NCI-H146 treated with DMSO at 0.1 percent for 48 hours (cell line): ENCODE results near the gene THAP10.

Experiments used
- DNase-seq: peaks from one replicate; lab custom pipeline; 2025; ENCODE audit not compliant: unreplicated experiment; lab: John Stamatoyannopoulos, UW

The THAP10 gene

GRCh38 chr15:70854666-70854976, 37.6 kb downstream of the THAP10 start:
- no peak for DNase-seq

- DNase-seq: no peak
Measured at GRCh38 chr15:70853973-70854665, 38.1 kb downstream of the THAP10 start, which contains the start of gene LARP6. TSS of gene LARP6 (minus strand) at chr15:70854157. CDS start at chr15:70854088, 69 bp downstream.

- DNase-seq: no peak
Measured at GRCh38 chr15:70853318-70853972, 38.8 kb downstream of the THAP10 start.

GRCh38 chr15:70852501-70853317, 39.5 kb downstream of the THAP10 start:
- DNase-seq: no peak

- no peak for DNase-seq
Measured at GRCh38 chr15:70851889-70852288, 40.3 kb downstream of the THAP10 start.

GRCh38 chr15:70845602-70846360, 46.5 kb downstream of the THAP10 start:
- no peak for DNase-seq

GRCh38 chr15:70837476-70837875, 54.8 kb downstream of the THAP10 start:
- no peak for DNase-seq

GRCh38 chr15:70835841-70836240, 56.4 kb downstream of the THAP10 start:
- no peak for DNase-seq

- no peak for DNase-seq
Measured at GRCh38 chr15:70835415-70835814, 56.8 kb downstream of the THAP10 start.

GRCh38 chr15:70834999-70835398, 57.2 kb downstream of the THAP10 start:
- no peak for DNase-seq

- peak; percentile 52 for DNase-seq
Measured at GRCh38 chr15:70833861-70834765, 58.1 kb downstream of the THAP10 start.

- no peak for DNase-seq
Measured at GRCh38 chr15:70833422-70833821, 58.8 kb downstream of the THAP10 start.

- no peak for DNase-seq
Measured at GRCh38 chr15:70832176-70832575, 60.1 kb downstream of the THAP10 start.
